Measurements from ENCODE around the gene BAZ2B. TPM values are rescaled to one million over a fixed set of nuclear protein-coding genes. Genes with fewer than 3 reads are reported as not detected.
"Not testable (repeated sequence)": the region's sequence is repeated elsewhere in the genome, so short reads cannot be mapped to it uniquely, and the experiment has no call there.

BAZ2B gene
- total RNA-seq, 1 experiment from 2014 or later: 43.3 TPM

DNA sequence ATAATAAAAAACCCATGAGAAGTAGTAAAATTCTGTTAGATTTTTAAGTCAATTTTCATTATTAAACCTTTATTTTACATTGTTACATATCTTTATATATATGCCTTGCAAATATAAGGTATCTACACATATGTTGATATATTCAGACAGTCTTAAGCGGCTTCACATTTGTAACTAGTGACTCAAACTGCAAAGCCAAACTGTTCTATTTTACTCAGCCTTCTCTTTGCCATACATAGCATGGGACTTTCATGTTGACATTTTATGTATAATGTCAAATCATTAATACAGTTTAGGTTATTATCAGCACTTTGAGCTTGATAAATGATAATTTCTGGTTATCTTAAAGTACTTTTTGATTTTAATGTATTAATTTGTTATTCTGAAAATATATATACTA, 204.9 kb downstream of the BAZ2B start:
- BruUV-seq (replicated peaks): no TSS peak

DNA sequence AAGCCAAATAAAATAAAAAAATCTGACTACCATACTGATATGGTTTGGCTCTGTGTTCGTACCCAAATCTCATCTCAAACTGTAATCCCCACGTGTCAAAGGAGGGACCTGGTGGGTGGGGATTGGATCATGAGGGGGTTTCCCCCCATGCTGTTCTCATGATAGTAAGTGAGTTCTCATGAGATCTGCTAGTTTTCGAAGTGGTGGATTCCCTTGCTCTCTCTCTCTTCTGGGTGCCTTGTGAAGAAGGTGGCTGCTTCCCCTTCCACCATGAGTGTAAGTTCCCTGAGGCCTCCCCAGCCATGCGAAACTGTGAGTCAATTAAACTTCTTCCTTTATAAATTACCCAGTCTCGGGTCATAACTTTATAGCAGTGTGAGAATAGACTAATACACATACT, 206.1 kb downstream of the BAZ2B start:
- Mint-ChIP-seq H3K9me3 (ENCODE audit: low read depth, unreplicated experiment) (no peaks in the 10 kb centered on the region), H3K4me3 (ENCODE audit: low read depth, unreplicated experiment) (no peak overlapping the region), H3K27me3 (ENCODE audit: unreplicated experiment) (no peaks in the 10 kb centered on the region), H3K36me3 (ENCODE audit: insufficient read depth, unreplicated experiment) (no peaks in the 10 kb centered on the region), H3K27ac (ENCODE audit: unreplicated experiment) (no peak overlapping the region), H3K4me1 (ENCODE audit: low read depth, unreplicated experiment) (no peaks in the 10 kb centered on the region)
- BruUV-seq (replicated peaks): no TSS peak
- TF ChIP-seq, protein P1, sequence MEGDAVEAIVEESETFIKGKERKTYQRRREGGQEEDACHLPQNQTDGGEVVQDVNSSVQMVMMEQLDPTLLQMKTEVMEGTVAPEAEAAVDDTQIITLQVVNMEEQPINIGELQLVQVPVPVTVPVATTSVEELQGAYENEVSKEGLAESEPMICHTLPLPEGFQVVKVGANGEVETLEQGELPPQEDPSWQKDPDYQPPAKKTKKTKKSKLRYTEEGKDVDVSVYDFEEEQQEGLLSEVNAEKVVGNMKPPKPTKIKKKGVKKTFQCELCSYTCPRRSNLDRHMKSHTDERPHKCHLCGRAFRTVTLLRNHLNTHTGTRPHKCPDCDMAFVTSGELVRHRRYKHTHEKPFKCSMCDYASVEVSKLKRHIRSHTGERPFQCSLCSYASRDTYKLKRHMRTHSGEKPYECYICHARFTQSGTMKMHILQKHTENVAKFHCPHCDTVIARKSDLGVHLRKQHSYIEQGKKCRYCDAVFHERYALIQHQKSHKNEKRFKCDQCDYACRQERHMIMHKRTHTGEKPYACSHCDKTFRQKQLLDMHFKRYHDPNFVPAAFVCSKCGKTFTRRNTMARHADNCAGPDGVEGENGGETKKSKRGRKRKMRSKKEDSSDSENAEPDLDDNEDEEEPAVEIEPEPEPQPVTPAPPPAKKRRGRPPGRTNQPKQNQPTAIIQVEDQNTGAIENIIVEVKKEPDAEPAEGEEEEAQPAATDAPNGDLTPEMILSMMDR (IDR thresholded peaks at IDR 0.05; ENCODE audit: unreplicated experiment): no peak
- DNase-seq: no peak
- intact Hi-C loops (cut with micrococcal nuclease; ENCODE audit: unreplicated experiment): no loop called here
- CTCF ChIA-PET: no interaction called here

More for the DNA sequence above, 204.9 kb downstream of the BAZ2B start:
- Mint-ChIP-seq H3K4me1 (ENCODE audit: low read depth, unreplicated experiment) (no peaks in the 10 kb centered on the region), H3K27me3 (ENCODE audit: unreplicated experiment) (no peaks in the 10 kb centered on the region), H3K9me3 (ENCODE audit: low read depth, unreplicated experiment) (no peaks in the 10 kb centered on the region), H3K27ac (ENCODE audit: unreplicated experiment) (no peak overlapping the region), H3K4me3 (ENCODE audit: low read depth, unreplicated experiment) (no peak overlapping the region), H3K36me3 (ENCODE audit: insufficient read depth, unreplicated experiment) (no peaks in the 10 kb centered on the region)
- TF ChIP-seq, protein P1 (IDR thresholded peaks at IDR 0.05; ENCODE audit: unreplicated experiment): no peak
- CTCF ChIA-PET: no interaction called here
- intact Hi-C loops (cut with micrococcal nuclease; ENCODE audit: unreplicated experiment): no loop called here
- no peak for DNase-seq

GRCh38 chr2:159409116-159409800, 207.1 kb downstream of the BAZ2B start:
- no peaks in the 10 kb centered on the region for H3K4me1 Mint-ChIP-seq (ENCODE audit: low read depth, unreplicated experiment)
- H3K27me3 Mint-ChIP-seq (ENCODE audit: unreplicated experiment): no peaks in the 10 kb centered on the region
- intact Hi-C loops (cut with micrococcal nuclease; ENCODE audit: unreplicated experiment): no loop called here
- H3K9me3 Mint-ChIP-seq (ENCODE audit: low read depth, unreplicated experiment): no peaks in the 10 kb centered on the region
- no TSS peak for BruUV-seq (replicated peaks)
- DNase-seq: no peak
- TF ChIP-seq, protein P1 (IDR thresholded peaks at IDR 0.05; ENCODE audit: unreplicated experiment): no peak
- no peak overlapping the region for H3K4me3 Mint-ChIP-seq (ENCODE audit: low read depth, unreplicated experiment)
- no peaks in the 10 kb centered on the region for H3K36me3 Mint-ChIP-seq (ENCODE audit: insufficient read depth, unreplicated experiment)
- no peak overlapping the region for H3K27ac Mint-ChIP-seq (ENCODE audit: unreplicated experiment)
- CTCF ChIA-PET: no interaction called here

- Mint-ChIP-seq H3K4me1 (ENCODE audit: low read depth, unreplicated experiment) (no peaks in the 10 kb centered on the region), H3K9me3 (ENCODE audit: low read depth, unreplicated experiment) (no peaks in the 10 kb centered on the region), H3K4me3 (ENCODE audit: low read depth, unreplicated experiment) (no peak overlapping the region), H3K36me3 (ENCODE audit: insufficient read depth, unreplicated experiment) (no peaks in the 10 kb centered on the region), H3K27ac (ENCODE audit: unreplicated experiment) (no peak overlapping the region), H3K27me3 (ENCODE audit: unreplicated experiment) (no peaks in the 10 kb centered on the region)
- CTCF ChIA-PET: no interaction called here
- BruUV-seq (replicated peaks): no TSS peak
- no peak for DNase-seq
- intact Hi-C loops (cut with micrococcal nuclease; ENCODE audit: unreplicated experiment): no loop called here
- TF ChIP-seq, protein P1 (IDR thresholded peaks at IDR 0.05; ENCODE audit: unreplicated experiment): no peak
These were observed 213.6 kb downstream of the BAZ2B start for GRCh38 chr2:159402790-159403189.

DNA sequence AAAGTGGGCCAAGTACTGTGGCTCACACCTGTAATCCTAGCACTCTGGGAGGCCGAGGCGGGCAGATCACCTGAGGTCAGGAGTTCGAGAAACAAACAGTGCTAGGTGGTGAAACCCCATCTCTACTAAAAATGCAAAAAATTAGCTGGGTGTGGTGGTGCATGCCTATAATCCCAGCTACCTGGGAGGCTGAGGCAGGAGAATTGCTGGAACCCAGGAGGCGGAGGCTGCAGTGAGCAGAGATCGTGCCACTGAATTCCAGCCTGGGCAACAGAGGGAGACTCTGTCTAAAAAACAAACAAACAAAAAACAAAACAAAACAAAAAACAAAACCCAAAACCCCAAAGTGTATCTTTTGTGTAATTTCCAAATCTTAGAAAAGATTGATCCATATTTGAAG, 214.2 kb downstream of the BAZ2B start:
- CTCF ChIA-PET; H3K36me3 Mint-ChIP-seq (ENCODE audit: insufficient read depth, unreplicated experiment); BruUV-seq (replicated peaks); DNase-seq; intact Hi-C loops (cut with micrococcal nuclease; ENCODE audit: unreplicated experiment); H3K27me3 Mint-ChIP-seq (ENCODE audit: unreplicated experiment); H3K27ac Mint-ChIP-seq (ENCODE audit: unreplicated experiment); H3K4me1 Mint-ChIP-seq (ENCODE audit: low read depth, unreplicated experiment); H3K4me3 Mint-ChIP-seq (ENCODE audit: low read depth, unreplicated experiment); H3K9me3 Mint-ChIP-seq (ENCODE audit: low read depth, unreplicated experiment): not testable (repeated sequence)

All from Calu3 (cell line).